NCI-H1417 treated with DMSO at 0.1 percent for 48 hours (cell line): Measurements from ENCODE around the gene TENT5C.

Experiments used
- DNase-seq: peaks from one replicate; lab custom pipeline; 2025; lab: John Stamatoyannopoulos, UW

TENT5C gene

DNA sequence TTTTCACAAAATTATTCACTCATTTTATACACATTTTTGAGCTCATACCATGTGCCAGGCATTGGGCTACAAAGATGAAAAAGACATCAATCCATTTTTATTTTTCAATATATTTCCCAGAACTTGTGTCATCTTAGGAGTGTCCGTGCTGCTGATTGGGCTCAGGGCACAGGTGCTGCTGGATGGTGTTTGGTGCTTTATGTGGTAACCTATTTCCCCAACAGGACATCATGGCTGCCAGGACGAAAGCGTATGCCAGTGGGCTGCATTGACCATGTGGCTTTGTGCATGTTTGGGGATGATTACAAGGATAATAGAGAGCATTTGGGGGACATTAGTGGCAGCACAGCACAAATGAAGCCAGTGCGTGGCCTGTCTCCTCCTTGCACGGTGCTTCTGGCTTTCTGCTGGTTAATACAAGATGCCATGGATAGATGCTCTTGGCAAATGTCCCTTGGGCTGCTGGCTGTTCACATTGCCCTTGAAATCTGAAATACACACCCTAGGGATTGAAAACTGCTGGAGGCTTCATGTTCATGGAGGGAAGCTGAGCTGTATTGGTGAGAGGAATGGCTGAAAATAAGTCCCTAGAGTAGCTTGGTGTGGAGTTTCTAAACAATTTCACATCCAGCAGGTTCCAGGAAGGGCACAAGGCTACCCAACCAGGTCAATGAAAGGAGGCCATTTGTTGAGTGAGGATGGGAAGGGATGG is 52.3 kb downstream of the TENT5C start:
- no peak for DNase-seq

- no peak for DNase-seq
Measured at GRCh38 chr1:117658676-117659075, 52.8 kb downstream of the TENT5C start.

GRCh38 chr1:117659550-117660270 is 53.9 kb downstream of the TENT5C start:
- DNase-seq, result no peak

GRCh38 chr1:117660271-117660965 is 54.6 kb downstream of the TENT5C start:
- DNase-seq, result no peak

DNA sequence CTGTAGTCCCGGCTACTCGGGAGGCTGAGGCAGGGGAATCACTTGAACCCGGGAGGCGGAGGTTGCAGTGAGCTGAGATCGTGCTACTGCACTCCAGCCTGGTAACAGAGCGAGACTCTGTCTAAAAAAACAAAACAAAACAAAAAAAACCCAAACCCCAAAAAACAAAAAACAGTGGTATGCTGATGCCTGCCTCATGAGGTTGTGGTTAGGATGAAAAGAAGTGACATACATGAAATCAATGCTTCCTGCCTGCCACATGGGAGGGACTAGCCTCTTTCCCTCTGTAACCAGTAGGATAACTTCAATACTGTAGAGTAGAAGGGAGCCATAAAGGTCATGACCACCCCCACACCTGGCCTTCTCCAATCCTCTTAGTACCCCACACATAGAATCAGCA is 55.2 kb downstream of the TENT5C start:
- DNase-seq, result no peak

DNA sequence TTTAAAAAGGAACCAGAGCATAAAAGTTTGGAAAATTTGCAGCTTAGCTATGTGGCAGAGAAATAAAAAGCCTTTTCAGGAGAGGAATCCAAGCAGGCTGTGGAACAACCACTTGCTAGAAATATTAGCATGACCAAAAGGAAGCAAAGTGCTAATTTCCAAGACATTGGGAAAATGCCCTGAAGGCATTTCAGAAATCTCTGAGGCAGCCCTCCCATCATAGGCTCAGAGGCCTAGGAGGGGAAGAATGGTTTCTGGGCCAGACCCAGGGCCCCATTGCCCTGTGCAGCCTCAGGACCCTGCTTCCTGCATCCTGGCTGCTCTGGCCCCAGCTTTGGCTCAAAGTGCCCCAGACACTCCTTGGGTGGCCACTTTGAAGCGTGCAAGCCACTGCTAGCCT is 56.8 kb downstream of the TENT5C start:
- DNase-seq, result no peak

- no peak for DNase-seq
Measured at GRCh38 chr1:117663156-117663902, 57.5 kb downstream of the TENT5C start.

- DNase-seq, result no peak
Measured at GRCh38 chr1:117664314-117664713, 58.5 kb downstream of the TENT5C start.

DNA sequence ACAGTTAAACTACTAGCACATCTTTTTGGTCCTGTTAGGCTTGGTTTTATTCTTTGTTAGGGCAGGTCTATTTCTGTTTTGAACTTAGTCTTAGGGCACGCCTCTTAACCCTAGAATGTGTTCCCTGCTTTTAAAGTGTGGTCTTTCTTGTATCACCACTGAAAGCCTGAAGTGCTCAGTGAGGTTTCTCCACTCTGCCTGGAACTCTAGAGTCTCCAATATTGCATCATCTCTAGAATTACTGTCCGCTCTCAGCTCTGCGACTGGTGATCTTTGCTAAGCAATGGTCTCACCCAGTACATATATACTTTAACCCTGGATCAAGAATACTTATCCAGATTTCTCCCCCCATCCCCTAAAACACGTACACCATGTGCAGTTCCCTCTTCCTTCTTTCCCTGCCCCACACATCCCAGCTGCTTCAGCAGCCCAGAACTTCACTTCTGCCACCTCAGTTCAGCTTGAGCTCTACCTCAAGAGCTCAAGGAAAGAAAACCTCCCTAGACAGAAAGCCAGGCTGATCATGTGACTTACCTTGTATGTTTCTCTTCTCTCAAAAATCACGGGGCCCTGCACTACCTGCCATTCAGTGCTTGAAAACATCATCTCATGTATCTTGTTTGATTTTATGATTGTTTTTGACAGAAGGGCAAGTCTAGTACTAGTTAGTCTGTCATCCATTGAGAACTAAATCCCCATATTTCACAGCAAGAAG is 59.9 kb downstream of the TENT5C start:
- no peak for DNase-seq

DNA sequence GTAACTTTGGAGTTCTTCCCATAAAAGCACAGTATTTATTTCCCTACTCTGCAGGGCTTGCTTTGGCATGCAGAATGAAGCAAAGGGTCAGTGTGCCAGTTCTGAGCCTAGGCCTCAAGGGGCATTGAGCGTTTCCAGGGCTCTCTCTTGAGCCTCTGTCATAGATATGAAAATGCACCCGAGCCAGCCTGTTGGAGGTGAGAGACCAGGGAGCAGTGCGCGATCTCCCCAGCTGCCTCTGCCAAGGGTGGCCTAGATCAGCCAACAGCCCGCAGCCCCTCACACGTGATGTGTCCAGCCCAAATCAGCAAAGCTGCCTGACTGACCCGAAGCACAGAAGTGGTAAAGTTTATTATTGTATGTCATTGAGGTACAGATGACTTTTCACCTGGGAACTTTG is 63.7 kb downstream of the TENT5C start:
- no peak for DNase-seq

- no peak for DNase-seq
Measured at GRCh38 chr1:117670976-117671780, 65.3 kb downstream of the TENT5C start.

DNA sequence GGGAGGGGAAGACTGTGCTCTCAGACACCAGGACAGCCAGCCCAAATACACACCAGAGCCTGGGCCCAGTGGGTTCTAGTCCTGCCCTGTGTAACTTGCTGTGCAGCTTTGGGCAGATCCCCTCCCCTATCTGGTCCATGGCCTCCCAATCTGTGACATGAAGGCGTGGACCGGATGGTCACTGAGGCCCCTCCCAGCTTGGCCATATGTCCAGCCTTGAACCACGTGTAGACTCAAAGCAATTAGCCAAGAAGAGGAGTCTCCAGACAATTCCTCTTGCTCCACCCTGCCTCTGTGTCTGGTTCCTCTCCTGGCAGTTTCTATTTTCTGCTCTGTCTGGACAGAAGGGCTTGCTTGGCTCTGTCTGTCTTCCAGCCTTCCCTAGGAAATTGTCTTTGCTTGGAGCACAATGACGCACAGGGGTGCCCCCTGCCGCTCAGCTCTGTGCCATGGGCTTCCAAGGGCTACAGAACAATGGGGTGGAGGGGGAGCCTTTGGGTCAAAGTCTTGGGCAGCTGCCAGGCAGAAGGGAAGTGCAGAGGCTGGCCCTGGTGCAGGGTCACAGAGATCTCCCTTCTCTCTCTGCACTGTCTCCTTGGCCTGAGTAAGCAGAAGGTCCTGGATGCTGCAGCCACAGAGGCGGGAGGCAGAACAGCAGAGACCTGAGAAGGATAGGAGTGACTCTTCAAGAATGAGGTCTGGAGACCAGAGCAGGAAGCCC is 66.1 kb downstream of the TENT5C start:
- no peak for DNase-seq

GRCh38 chr1:117672756-117673155 is 66.9 kb downstream of the TENT5C start:
- DNase-seq, result no peak

GRCh38 chr1:117673405-117673804 is 67.6 kb downstream of the TENT5C start:
- no peak for DNase-seq

DNA sequence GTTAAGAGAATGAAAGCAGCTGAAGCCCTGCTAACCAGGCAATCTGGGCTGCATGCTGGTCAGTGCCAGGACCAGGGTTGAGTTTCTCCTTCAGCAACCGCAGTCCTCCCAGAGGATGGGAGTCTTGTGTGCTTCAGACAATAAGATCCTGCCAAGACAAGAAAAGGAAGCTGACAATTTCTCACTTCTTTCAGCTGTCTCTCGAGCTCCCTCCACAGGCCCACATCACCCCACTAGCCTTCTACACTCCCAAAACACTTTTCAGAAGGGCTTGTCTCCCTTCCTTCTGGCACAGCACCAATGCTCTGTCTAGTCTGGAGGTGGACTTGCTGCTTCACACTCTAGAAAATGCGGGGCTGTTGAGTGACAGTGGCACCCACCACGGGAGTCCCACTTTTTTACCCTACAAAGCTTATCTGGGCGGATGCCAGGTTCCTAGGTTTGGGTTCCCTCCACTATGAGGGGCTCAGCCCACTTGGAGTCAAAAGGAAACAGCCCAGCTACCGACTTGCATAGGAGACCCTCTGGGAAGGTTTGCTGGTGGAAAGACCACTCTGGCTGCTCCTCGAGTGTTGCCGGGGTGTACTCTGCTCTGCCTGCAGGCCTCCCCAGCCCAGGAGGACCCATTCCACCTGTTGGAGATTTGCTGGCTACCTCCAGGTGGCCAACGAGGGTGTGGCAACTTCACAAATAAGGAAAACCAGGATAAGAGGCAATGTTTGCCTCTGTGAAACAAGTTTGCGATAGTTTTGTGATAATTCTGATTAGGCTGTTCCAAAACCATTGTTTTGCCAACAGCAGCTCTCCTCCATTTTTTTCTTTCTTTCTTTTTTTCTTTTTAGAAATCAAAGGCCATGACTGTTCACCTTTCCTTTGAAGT is 68.9 kb downstream of the TENT5C start:
- DNase-seq, result no peak

DNA sequence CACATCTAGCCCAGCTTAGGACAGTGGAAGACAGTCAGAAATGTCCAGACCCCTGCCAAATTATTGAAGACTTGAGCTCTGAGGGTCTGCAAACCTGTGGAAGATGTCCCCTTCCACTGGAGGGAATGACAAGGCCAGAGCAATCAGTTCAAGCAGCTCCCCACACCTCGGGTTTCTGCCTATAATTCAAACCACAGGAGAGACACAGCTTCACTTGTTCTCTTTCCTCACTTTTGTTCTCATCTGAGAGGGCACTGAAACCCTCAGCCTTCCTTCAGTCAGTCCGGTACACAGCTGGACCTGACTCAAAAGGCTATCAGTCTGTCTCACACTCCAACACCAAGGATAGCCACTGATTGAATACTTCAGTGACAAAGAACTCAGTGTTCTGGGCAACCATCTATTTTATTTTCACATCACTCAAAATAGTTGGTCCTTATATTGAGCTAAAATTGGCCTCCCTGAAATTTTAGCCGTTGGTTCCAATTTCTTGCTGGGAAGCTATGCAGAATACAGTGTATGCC is 70.1 kb downstream of the TENT5C start:
- DNase-seq, result no peak

DNA sequence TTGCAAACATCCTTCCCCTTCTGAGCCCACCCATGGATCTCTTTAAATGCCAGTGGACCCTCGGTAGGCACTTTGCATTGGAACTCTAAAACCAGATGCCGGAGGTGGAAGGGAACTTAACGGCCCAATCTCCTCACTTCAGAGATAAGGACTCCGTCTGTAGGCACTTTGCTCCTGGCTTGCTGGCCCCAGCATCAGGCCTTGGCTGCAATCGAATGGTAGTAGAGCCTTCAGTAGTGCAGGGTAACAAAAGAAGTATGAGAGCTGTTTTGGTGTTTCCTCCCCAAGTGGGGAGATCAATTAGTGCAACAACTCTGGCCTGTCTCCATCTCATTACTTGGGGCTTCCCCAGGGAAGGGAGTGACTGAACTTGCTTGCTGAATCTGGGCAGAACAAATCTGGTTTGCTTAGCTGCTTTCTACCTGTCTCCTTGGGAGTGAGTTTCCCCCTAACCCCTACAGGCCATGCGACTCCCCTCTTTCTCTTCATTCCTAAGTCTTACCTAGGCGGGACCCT is 70.8 kb downstream of the TENT5C start:
- no peak for DNase-seq
